Heart right ventricle (tissue), 16 donors: Measurements from ENCODE around the gene CALHM6. TPM values are rescaled to one million over a fixed set of nuclear protein-coding genes. Genes with fewer than 3 reads are reported as not detected.

Source experiments
- ATAC-seq, 8 donors: fragments of 200-7000 bp; cut with Tn5 transposase; one replicate each; pipeline ENCODE4 v1.9.1; 2020; ENCODE audit warnings: mild to moderate bottlenecking in 8 of 8, moderate library complexity in 8 of 8, moderate number of reproducible peaks in 1 of 8
- DNase-seq, 2 donors: peaks; one replicate each; pipeline ENCODE4 v3.0.0-alpha.2; 2020
- H3K27ac ChIP-seq, 10 donors: fragments of 200-600 bp; sonication (generic) in 2 of 10; one replicate each; pipeline versions ENCODE4 v1.5.0 to v1.8.0; 2020 to 2022; ENCODE audit warnings: mild to moderate bottlenecking in 3 of 10
- H3K27me3 ChIP-seq, 7 donors: fragments of 200-600 bp; one replicate each; pipeline ENCODE4 v1.8.0; 2021 to 2022; ENCODE audit warnings: mild to moderate bottlenecking in 2 of 7
- H3K36me3 ChIP-seq, 9 donors: fragments of 200-600 bp; sonication (generic) in 1 of 9; one replicate each; pipeline versions ENCODE4 v1.5.0 to v1.8.0; 2020 to 2022; ENCODE audit warnings: mild to moderate bottlenecking in 2 of 9
- H3K4me1 ChIP-seq, 9 donors: fragments of 200-600 bp; sonication (generic) in 1 of 9; one replicate each; pipeline versions ENCODE4 v1.5.0 to v1.8.0; 2020 to 2022; ENCODE audit warnings: mild to moderate bottlenecking in 4 of 9
- H3K4me3 ChIP-seq, 10 donors: fragments of 200-600 bp; sonication (generic) in 2 of 10; one replicate each; pipeline versions ENCODE4 v1.5.0 to v1.8.0; 2020 to 2022; ENCODE audit warnings: mild to moderate bottlenecking in 7 of 10, moderate library complexity in 2 of 10
- H3K9me3 ChIP-seq, 11 donors: fragments of 200-600 bp in 10 of 11; sonication (generic) in 2 of 11; one replicate each; pipeline versions ENCODE4 v1.5.0 to v1.8.0; 2013 to 2022; ENCODE audit warnings: mild to moderate bottlenecking in 2 of 11, control low read depth in 1 of 11, moderate library complexity in 1 of 11
- WGBS, 2 donors: extraction: QIAGEN DNeasy Blood & Tissue Kit; methylation state at CpG; one replicate each; pipeline ENCODE4 v1.1.7; 2013; ENCODE audit warnings: inconsistent platforms in 1 of 2; 5-methylcytosine and 5-hydroxymethylcytosine counted together
- intact Hi-C, 10 donors: fragments of 100-400 bp; cut with DNase I; formaldehyde crosslinking; loops; one replicate each; pipeline versions ENCODE4 v1.11.1 to v1.14.2; 2022
- polyA plus RNA-seq, 2 donors: library from polyadenylated mRNA; stranded (reverse); fragments of 200-250 nt; gene quantifications; one replicate each; pipeline ENCODE4 v1.2.3, GENCODE V29; 2013
- total RNA-seq, 10 donors: library from RNA; stranded (reverse); fragmentation: NEBNext Ultra II Directional in 3 of 10; extraction: Animal tissue kit (Norgen Biotek cat#: 25700) in 3 of 10; gene quantifications; one replicate each; pipeline versions ENCODE4 v1.2.1 to v1.2.4, GENCODE V29; 2021 to 2023
- TF ChIP-seq, protein P1 (sequence below), 9 donors: fragments of 200-600 bp; sonication (generic) in 2 of 9; IDR thresholded peaks; one replicate each; pipeline versions ENCODE4 v1.5.0 to v1.8.0; 2021 to 2022; ENCODE audit warnings: antibody characterized with exemption in 9 of 9, mild to moderate bottlenecking in 5 of 9, moderate library complexity in 1 of 9
- donor health status: Arrhythmogenic right ventricular cardiomyopathy.
- donor health status: ischemic (EF 13 %, LVEDD 7.1; RV severe dilation, severe dysfunction).
- donor health status: healthy with polysubstance abuse.
- donor health status: DM: no; HTN: yes; CAD: no.
- donor health status: DM: no; HTN: no; CAD: no.
- donor health status: ischemic (EF 25% LVEDD 6.9; RV normal size, moderate dysfunction).
- donor health status: ischemic (EF 25% LVEDD 5.7; RV mildly dilated, moderate dysfunction).
- donor health status: healthy.
- donor health status: DM: yes; HTN: yes; CAD: no.
- donor health status: Ischemic cardiomyopathy.
- donor health status: ischemic (EF 35%, LVEDD 5.7; RV mildly dilated, moderate dysfunction).
- donor health status: nonischemic (EF 11% LVEDD 7.7; RV severe dilation, severe dysfunction).
- donor health status: DM: yes; HTN: yes; CAD: no.
- donor health status: PGD.
- donor health status: ischemic (EF 29% LVEDD 5.4; RV normal size, mild dysfunction).
- donor health status: nonischemic (EF 23%, LVEDD 6.1; RV moderate dilation, normal function).

CALHM6 gene
- total and polyA plus RNA-seq, 12 donors, result 0.45 to 40.8 (median 1.5) TPM; not detected in 2

DNA sequence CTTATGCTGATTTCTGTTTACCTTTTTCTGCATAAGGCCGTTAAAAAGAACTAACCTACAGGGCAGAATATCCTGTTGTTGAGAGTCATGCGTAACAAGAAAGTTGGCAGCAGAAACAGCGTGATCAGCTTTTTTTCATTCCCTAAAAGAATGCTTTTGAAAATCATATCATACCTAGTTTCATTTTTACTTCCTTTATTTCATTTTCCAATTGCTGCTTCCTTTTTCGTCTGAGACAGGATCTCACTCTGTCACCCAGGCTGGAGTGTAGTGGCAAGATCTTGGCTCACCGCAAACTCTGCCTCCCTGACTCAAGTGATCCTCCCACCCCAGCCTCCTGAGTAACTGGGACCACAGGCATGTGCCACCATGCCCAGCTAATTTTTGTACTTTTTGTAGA, 4.1 kb downstream of the CALHM6 start:
- no peak overlapping the region for H3K4me3 ChIP-seq
- ATAC-seq (peak in 2 of 8 donors; percentile 14 to 20), DNase-seq (no peak)
- H3K27me3 ChIP-seq, result peaks cover 0 to 22% (median 10%) of the 10 kb centered on the region in 7 donors
- TF ChIP-seq, protein P1, sequence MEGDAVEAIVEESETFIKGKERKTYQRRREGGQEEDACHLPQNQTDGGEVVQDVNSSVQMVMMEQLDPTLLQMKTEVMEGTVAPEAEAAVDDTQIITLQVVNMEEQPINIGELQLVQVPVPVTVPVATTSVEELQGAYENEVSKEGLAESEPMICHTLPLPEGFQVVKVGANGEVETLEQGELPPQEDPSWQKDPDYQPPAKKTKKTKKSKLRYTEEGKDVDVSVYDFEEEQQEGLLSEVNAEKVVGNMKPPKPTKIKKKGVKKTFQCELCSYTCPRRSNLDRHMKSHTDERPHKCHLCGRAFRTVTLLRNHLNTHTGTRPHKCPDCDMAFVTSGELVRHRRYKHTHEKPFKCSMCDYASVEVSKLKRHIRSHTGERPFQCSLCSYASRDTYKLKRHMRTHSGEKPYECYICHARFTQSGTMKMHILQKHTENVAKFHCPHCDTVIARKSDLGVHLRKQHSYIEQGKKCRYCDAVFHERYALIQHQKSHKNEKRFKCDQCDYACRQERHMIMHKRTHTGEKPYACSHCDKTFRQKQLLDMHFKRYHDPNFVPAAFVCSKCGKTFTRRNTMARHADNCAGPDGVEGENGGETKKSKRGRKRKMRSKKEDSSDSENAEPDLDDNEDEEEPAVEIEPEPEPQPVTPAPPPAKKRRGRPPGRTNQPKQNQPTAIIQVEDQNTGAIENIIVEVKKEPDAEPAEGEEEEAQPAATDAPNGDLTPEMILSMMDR (IDR thresholded peaks at IDR 0.05), result no peak
- intact Hi-C loops, result no loop called here
- H3K27ac ChIP-seq, result peak overlapping the region in 1 of 10 donors; percentile 90
- H3K36me3 ChIP-seq, result no peaks in the 10 kb centered on the region
- no peaks in the 10 kb centered on the region for H3K9me3 ChIP-seq
- H3K4me1 ChIP-seq, result peaks cover 0 to 42% (median 5%) of the 10 kb centered on the region in 9 donors
- WGBS, 2 donors, result 68 to 76% methylated on average over 5 of the region's 5 CpGs

DNA sequence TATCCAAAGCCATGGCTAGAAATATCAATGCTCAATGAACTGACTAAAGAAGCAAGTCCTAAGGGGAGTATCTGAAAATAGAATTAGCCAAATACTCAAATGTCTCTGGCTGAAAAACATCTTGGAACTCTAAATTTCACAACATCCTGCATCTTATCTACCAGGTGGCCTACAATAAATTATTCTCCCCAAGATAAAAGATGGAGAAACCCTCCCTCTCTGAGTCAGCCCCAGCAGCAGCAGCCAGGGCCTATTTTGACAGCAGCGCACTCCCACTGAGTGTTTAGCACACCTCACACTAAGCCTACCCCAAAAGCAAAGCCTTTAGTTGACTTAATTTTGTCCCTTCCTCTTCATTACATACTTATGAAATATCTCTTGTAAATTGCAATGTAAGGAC, 5.9 kb downstream of the CALHM6 start:
- H3K27ac ChIP-seq, result no peak overlapping the region
- ATAC-seq, result no peak
- no peak for DNase-seq
- intact Hi-C loops, result no loop called here
- TF ChIP-seq, protein P1 (IDR thresholded peaks at IDR 0.05), result no peak
- peaks cover 0 to 19% (median 10%) of the 10 kb centered on the region in 7 donors for H3K27me3 ChIP-seq
- H3K4me1 ChIP-seq, result peaks cover 0 to 36% (median 5%) of the 10 kb centered on the region in 9 donors
- H3K9me3 ChIP-seq, result no peaks in the 10 kb centered on the region
- H3K36me3 ChIP-seq, result no peaks in the 10 kb centered on the region
- 96 to 97% methylated on average over 1 of the region's 1 CpG for WGBS, 2 donors
- no peak overlapping the region for H3K4me3 ChIP-seq

DNA sequence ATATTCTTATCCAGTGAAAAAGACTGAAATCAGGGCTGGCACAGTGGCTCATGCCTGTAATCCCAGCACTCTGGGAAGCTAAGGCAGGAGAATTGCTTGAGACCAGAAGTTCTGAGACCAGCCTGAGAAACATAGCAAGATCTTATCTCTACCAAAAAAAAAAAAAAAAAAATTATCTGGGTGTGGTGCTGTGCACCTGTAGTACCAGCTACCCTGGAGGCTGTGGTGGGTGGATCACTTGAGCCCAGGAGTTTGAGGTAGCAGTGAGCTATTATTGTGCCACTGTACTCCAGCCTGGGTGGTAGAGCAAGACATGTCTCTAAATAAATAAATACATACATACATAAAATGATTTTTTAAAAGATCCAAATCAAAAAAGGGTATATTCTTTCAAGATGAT, 6.3 kb downstream of the CALHM6 start:
- Histone ChIP-seq H3K27ac (no peak overlapping the region), H3K9me3 (no peaks in the 10 kb centered on the region), H3K4me1 (peaks cover 0 to 33% (median under 1%) of the 10 kb centered on the region in 9 donors), H3K36me3 (no peaks in the 10 kb centered on the region), H3K27me3 (peaks cover 0 to 15% (median 9%) of the 10 kb centered on the region in 7 donors), H3K4me3 (no peak overlapping the region)
- DNase-seq (no peak), ATAC-seq (no peak)
- intact Hi-C loops, result no loop called here
- TF ChIP-seq, protein P1 (IDR thresholded peaks at IDR 0.05), result no peak

DNA sequence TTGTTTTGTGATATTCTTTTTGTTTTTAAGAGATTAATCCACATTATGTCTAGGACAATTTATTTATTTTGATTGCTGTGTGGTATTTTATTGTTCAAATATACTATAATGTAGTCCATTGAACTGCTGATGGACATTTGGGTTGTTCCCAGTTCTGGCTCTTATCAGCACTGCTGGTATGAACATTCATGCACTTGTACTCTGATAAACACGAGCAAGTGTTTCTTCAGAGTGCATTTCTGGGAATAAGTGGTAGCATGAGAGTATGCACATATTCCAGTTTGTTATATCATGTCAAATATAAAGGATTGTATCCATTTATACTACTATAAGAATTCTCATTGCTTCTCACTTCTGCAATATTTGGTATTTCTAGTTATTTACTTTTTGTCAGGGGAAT, 7.1 kb downstream of the CALHM6 start:
- peaks cover 0 to 7% (median 1%) of the 10 kb centered on the region in 7 donors for H3K27me3 ChIP-seq
- TF ChIP-seq, protein P1 (IDR thresholded peaks at IDR 0.05), result no peak
- H3K36me3 ChIP-seq, result no peaks in the 10 kb centered on the region
- no peak for DNase-seq
- ATAC-seq, result peak in 1 of 8 donors; percentile 81
- H3K27ac ChIP-seq, result no peak overlapping the region
- no peaks in the 10 kb centered on the region for H3K9me3 ChIP-seq
- H3K4me3 ChIP-seq, result no peak overlapping the region
- peaks cover 0 to 25% (median 0%) of the 10 kb centered on the region in 9 donors for H3K4me1 ChIP-seq
- WGBS, 2 donors, result 30 to 34% methylated on average over 1 of the region's 1 CpG
- intact Hi-C loops, result no loop called here
